Vagina (tissue), 2 donors: ENCODE data around the gene RBM19. TPM values are rescaled to one million over a fixed set of nuclear protein-coding genes. Genes with fewer than 3 reads are reported as not detected.

Experiments used
- DNase-seq, 2 donors: peaks; one replicate each; pipeline ENCODE4 v3.0.0-alpha.2; 2017; ENCODE audit errors: extremely low spot score in 2 of 2
- H3K27ac ChIP-seq: fragments of 200-600 bp; sonication (generic); one replicate; pipeline ENCODE4 v1.5.1; 2019
- H3K27me3 ChIP-seq: fragments of 200-600 bp; sonication (generic); one replicate; pipeline ENCODE4 v1.5.1; 2019
- H3K36me3 ChIP-seq, 2 donors: fragments of 200-600 bp; sonication (generic); one replicate each; pipeline ENCODE4 v1.5.1; 2017 to 2019
- H3K4me1 ChIP-seq: fragments of 200-600 bp; sonication (generic); one replicate; pipeline ENCODE4 v1.5.1; 2019
- H3K4me3 ChIP-seq, 2 donors: fragments of 200-600 bp; sonication (generic); 1 replicate in 1 of 2; 2 replicates in 1 of 2; pipeline ENCODE4 v1.5.1; 2016 to 2019
- H3K9me3 ChIP-seq: fragments of 200-600 bp; sonication (generic); one replicate; pipeline ENCODE4 v1.5.1; 2019
- CTCF ChIP-seq, 3 experiments: fragments of 450-650 bp in 2 of 3; fragments of 200-600 bp in 1 of 3; sonication (generic) in 1 of 3; IDR thresholded peaks; one replicate each; pipeline ENCODE4 v1.5.1; 2017 to 2019; ENCODE audit warnings: antibody characterized with exemption in 3 of 3, mild to moderate bottlenecking in 2 of 3, moderate library complexity in 2 of 3
- POLR2A ChIP-seq, 2 donors: fragments of 450-650 bp; IDR thresholded peaks; one replicate each; pipeline ENCODE4 v1.6.1; 2017; ENCODE audit warnings: antibody characterized with exemption in 2 of 2, mild to moderate bottlenecking in 2 of 2, moderate library complexity in 2 of 2
- POLR2AphosphoS5 ChIP-seq, 2 donors: sonication (generic); formaldehyde crosslinking; IDR thresholded peaks; one replicate each; pipeline ENCODE4 v1.9.0; 2017; ENCODE audit warnings: antibody characterized with exemption in 2 of 2, mild to moderate bottlenecking in 2 of 2, low read depth in 1 of 2; ENCODE audit not compliant: insufficient read depth in 1 of 2
- intact Hi-C: fragments of 100-400 bp; cut with DNase I; formaldehyde crosslinking; loops from one replicate; pipeline ENCODE4 v1.15.1; 2023
- total RNA-seq: library from RNA; depleted of rRNA; stranded (reverse); fragments of >200 nt; gene quantifications from one replicate; pipeline ENCODE4 v1.2.3, GENCODE V29; 2016

Gene RBM19
- total RNA-seq, 1 donor from 2014 or later, result 25.5 TPM

DNA sequence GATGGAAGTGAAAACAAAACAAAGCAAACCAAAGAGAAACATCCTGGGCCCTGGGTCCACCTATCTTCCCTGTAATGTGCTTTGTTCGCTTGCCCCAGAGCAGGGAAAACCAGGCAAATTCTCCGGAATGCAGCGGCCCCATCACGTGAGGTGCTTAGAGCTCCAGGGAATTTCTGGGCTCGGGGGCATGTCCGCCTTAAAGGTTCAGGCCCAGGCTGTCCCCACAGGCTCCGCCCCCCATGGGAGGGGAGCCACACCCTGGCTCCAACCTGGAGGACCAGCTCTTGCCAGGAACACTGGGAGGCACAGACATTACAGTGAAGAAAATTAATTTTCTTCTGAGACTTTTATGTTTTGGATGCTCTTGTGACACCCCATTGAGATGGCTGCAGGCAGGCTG is 69.9 kb downstream of the RBM19 start:
- H3K4me3 ChIP-seq, result no peak overlapping the region
- TF ChIP-seq POLR2AphosphoS5 (IDR thresholded peaks at IDR 0.05; ENCODE audit: insufficient read depth in 1 of 2, low read depth in 1 of 2), result no peak
- no peak for TF ChIP-seq CTCF (IDR thresholded peaks at IDR 0.05)
- no peak for TF ChIP-seq POLR2A (IDR thresholded peaks at IDR 0.05)
- peaks cover 7% of the 10 kb centered on the region for H3K4me1 ChIP-seq
- no peaks in the 10 kb centered on the region for H3K27me3 ChIP-seq
- no peak for DNase-seq
- intact Hi-C loops, result no loop called here
- no peaks in the 10 kb centered on the region for H3K36me3 ChIP-seq
- no peak overlapping the region for H3K27ac ChIP-seq
- H3K9me3 ChIP-seq, result no peaks in the 10 kb centered on the region

DNA sequence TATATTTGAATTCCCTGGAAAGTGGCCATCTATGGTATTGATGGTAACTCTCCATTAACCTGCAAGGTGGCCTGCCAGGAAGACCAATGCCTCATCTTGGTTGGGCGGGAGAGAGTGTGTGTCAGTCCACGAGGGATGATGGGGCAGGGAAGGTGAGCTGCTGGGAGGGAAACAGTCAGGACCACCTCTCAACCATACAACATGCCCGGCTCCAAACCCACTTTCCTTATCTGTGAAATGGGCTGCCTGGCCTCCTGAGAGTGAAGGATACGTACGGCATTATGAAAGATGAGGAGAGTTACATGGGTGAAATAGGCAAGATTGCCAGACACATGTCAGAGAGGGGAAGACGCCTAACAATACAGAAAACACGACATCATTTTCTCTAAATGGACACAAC is 70.9 kb downstream of the RBM19 start:
- H3K4me3 ChIP-seq, result no peak overlapping the region
- intact Hi-C loops, result no loop called here
- peaks cover 6% of the 10 kb centered on the region for H3K4me1 ChIP-seq
- no peaks in the 10 kb centered on the region for H3K9me3 ChIP-seq
- H3K27me3 ChIP-seq, result no peaks in the 10 kb centered on the region
- DNase-seq, result no peak
- no peak overlapping the region for H3K27ac ChIP-seq
- no peak for TF ChIP-seq POLR2A (IDR thresholded peaks at IDR 0.05)
- TF ChIP-seq POLR2AphosphoS5 (IDR thresholded peaks at IDR 0.05; ENCODE audit: insufficient read depth in 1 of 2, low read depth in 1 of 2), result no peak
- no peak for TF ChIP-seq CTCF (IDR thresholded peaks at IDR 0.05)
- H3K36me3 ChIP-seq, result no peaks in the 10 kb centered on the region

DNA sequence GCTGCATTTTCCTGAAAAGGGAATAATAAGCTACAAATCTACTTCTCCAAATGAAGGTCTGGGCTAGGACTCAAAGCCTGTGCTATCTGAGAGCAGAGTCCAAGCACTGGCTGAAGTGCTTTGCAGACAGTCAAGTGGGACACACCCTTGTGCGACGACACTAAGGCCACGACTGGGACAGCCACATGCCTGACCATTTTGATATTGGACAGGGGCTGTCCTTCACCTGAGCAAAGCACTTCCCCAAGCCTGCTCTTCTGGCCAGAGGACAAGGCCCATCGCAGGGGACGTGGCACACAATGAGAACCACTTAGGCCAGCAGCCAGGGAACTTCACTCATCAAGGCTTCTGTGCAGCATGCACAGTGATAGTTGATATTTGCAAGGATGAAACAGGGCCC is 71.4 kb downstream of the RBM19 start:
- Histone ChIP-seq H3K27me3 (no peaks in the 10 kb centered on the region), H3K36me3 (no peaks in the 10 kb centered on the region), H3K4me3 (no peak overlapping the region), H3K27ac (no peak overlapping the region), H3K4me1 (peaks cover 7% of the 10 kb centered on the region), H3K9me3 (no peaks in the 10 kb centered on the region)
- TF ChIP-seq POLR2A (IDR thresholded peaks at IDR 0.05), result no peak
- no peak for TF ChIP-seq CTCF (IDR thresholded peaks at IDR 0.05)
- no peak for TF ChIP-seq POLR2AphosphoS5 (IDR thresholded peaks at IDR 0.05; ENCODE audit: insufficient read depth in 1 of 2, low read depth in 1 of 2)
- intact Hi-C loops, result no loop called here
- no peak for DNase-seq

- H3K27ac ChIP-seq, result no peak overlapping the region
- no peaks in the 10 kb centered on the region for H3K27me3 ChIP-seq
- H3K36me3 ChIP-seq, result no peaks in the 10 kb centered on the region
- no peak overlapping the region for H3K4me3 ChIP-seq
- intact Hi-C loops, result no loop called here
- no peak for DNase-seq
- TF ChIP-seq POLR2A (IDR thresholded peaks at IDR 0.05) (no peak), CTCF (IDR thresholded peaks at IDR 0.05) (no peak), POLR2AphosphoS5 (IDR thresholded peaks at IDR 0.05; ENCODE audit: insufficient read depth in 1 of 2, low read depth in 1 of 2) (no peak)
- peaks cover 7% of the 10 kb centered on the region for H3K4me1 ChIP-seq
- no peaks in the 10 kb centered on the region for H3K9me3 ChIP-seq
These were observed 72.9 kb downstream of the RBM19 start for GRCh38 chr12:113893221-113893620.

- intact Hi-C loops, result no loop called here
- no peak overlapping the region for H3K27ac ChIP-seq
- H3K4me3 ChIP-seq, result no peak overlapping the region
- no peaks in the 10 kb centered on the region for H3K36me3 ChIP-seq
- no peak for DNase-seq
- H3K4me1 ChIP-seq, result peaks cover 7% of the 10 kb centered on the region
- no peaks in the 10 kb centered on the region for H3K9me3 ChIP-seq
- no peaks in the 10 kb centered on the region for H3K27me3 ChIP-seq
- no peak for TF ChIP-seq CTCF (IDR thresholded peaks at IDR 0.05)
- no peak for TF ChIP-seq POLR2A (IDR thresholded peaks at IDR 0.05)
- TF ChIP-seq POLR2AphosphoS5 (IDR thresholded peaks at IDR 0.05; ENCODE audit: insufficient read depth in 1 of 2, low read depth in 1 of 2), result no peak
These were observed 73.6 kb downstream of the RBM19 start for GRCh38 chr12:113892556-113892955.
